AG09319 (cell line): ENCODE results near the gene LIN54.

Experiments
- DNase-seq: peaks from one replicate; pipeline ENCODE4 v3.0.0-alpha.2; 2010; ENCODE audit warnings: low read depth; ENCODE audit errors: extremely low read depth
- CTCF ChIP-seq: IDR thresholded peaks from 2 replicates; pipeline ENCODE4 v1.5.1; 2011; ENCODE audit warnings: low read depth, mild to moderate bottlenecking, inconsistent platforms, low read length, moderate library complexity

The LIN54 gene

GRCh38 chr4:83019794-83020494 lies 9.3 kb upstream of the LIN54 start:
- no peak for DNase-seq
- TF ChIP-seq CTCF, result no peak

DNA sequence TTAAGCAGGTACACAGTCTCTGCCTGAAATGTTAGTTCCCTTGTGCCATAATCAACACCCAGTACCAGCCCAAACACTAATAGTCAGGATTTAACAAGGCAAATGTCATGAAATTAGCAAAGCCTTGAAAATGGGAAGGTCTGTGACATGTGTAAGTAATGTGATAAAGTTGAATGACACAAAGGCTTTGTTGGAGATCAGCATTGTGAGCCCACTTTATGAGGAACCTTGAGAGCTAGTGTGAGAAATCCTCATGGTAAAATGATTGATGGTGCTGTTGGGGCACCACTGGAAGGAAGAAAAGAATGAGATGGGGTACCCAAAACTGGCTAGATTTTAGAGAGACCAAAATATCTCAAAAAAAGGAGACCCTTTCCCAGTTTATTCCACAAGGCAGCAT lies 3.3 kb upstream of the LIN54 start:
- DNase-seq, result no peak
- no peak for TF ChIP-seq CTCF

DNA sequence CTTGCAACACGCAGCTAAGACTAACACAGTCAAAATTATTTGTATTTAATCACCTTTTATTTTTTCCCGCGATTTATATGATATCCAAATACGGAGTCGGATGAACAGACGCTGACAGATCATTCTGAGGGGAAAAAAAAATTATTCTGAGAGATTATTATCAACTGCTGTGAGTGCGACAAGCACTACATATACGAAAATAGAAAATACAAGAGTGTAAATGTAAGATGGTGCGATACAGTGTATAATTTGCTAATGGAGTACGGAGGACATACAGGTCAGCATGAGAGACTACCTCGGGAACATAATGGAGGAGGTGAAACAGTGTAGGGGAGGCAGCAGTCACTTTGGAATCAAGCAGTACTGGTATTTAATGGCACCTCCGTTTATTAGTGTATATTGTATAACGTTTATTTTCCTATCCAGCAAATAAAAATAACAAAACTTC lies 2.8 kb upstream of the LIN54 start:
- no peak for TF ChIP-seq CTCF
- no peak for DNase-seq

DNA sequence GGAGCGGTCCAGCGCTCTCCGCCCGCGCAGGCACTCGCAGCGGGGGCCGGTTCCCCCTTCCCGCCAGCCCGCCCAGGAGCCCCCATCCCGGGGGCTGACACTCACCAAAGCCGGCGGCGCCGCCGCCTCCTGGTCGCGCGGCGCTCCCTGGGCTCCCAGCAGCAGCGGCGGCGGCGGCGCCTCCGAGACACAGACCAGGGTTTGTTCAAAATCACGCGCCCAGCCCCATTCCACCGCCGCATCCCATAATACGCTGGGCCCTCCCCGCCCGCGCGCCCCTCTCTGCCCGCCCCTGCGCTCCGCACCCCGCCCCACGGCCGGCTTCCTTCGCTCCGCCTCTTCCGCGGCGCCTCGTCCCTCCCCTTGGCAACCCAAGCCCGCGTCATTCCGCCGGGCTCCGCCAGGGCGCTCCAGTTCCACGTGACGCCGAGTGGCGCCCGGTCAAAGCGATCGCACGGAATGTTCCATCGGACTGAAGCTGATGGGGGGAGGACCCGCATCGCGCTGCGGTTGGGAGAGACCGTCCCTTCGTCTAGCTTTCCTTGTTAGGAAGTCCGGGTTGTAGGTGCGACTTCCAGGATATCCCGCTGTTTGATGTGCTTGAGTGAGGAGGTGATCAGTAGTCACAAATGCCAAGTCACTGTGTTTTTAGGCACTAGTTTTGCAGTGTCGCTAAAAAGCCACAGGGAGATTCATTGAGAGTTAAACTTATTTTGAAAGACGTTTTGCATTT lies 2.2 kb upstream of the LIN54 start:
- peak; percentile 30 for TF ChIP-seq CTCF
- DNase-seq, result peak; percentile 93

DNA sequence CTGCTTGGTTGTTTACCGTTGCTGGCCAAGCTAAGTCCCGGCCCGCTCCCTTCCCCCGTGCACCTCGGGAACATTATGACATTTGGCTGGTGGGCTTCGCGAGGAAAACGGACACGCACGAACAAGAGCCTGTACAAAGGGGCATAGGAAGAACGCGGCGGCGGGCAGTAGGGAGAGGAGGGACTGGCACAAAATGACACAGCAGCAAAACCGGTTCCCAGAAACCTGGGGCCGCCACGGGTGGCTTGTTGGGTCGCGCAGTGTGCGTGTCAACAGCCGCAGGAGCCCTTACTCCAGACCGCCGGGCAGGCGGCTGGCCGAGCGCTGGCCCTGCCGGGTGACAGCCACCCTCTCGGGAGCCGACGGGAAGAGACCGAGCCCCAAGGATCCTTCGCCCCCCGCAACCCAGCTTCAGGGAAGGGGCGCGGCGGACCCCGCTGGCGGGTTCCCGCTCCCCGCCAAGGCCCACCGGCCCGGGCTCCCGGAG lies 1.6 kb upstream of the LIN54 start:
- no peak for DNase-seq
- TF ChIP-seq CTCF, result no peak

DNA sequence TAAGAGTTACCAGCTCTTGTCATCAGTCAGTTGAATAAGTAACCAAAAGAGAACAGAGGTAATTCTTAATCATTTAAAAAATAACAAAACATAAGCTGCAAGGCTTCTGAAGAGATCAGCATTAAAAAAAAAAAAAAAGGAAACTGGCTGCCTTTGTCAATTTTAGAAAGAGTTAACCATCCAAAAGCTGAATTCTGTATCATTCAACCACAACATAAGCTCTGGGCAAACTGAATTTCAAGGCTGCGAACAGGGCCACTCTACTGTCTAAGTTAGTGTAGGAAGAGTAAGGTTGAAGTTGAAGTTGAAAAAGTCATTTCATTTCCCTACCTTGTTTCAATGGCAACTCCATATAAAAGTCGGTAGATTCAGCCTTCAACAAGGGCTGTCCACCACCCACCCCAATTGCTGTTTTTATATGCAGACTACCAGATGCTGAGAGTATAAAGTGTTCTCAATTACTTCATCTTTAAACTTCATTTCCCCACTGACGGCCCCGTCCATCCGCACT lies 1.1 kb upstream of the LIN54 start:
- no peak for DNase-seq
- no peak for TF ChIP-seq CTCF

GRCh38 chr4:83010111-83010521 lies 507 bp downstream of the LIN54 start:
- TF ChIP-seq CTCF, result no peak
- no peak for DNase-seq
